CMK (cell line): ENCODE measurements around the gene HSDL2.

Experiments used
- DNase-seq: peaks from one replicate; pipeline ENCODE4 v3.0.0-alpha.2; 2010; ENCODE audit warnings: low read depth

Gene HSDL2

GRCh38 chr9:112446526-112446925, 66.6 kb downstream of the HSDL2 start:
- DNase-seq, result no peak

GRCh38 chr9:112447283-112447761, 67.4 kb downstream of the HSDL2 start:
- no peak for DNase-seq

- DNase-seq, result no peak
Measured at GRCh38 chr9:112462855-112463254, 82.9 kb downstream of the HSDL2 start.

GRCh38 chr9:112465352-112465751, 85.4 kb downstream of the HSDL2 start:
- no peak for DNase-seq

- no peak for DNase-seq
Measured at GRCh38 chr9:112472996-112473395, 93.1 kb downstream of the HSDL2 start.

- DNase-seq, result no peak
Measured at GRCh38 chr9:112473986-112474385, 94.1 kb downstream of the HSDL2 start.

- DNase-seq, result no peak
Measured at GRCh38 chr9:112475318-112475717, 95.4 kb downstream of the HSDL2 start.

- DNase-seq, result no peak
Measured at GRCh38 chr9:112477330-112477729, 97.4 kb downstream of the HSDL2 start.

- DNase-seq, result no peak
Measured at GRCh38 chr9:112479221-112479620, 99.3 kb downstream of the HSDL2 start.

GRCh38 chr9:112484607-112485006, 104.7 kb downstream of the HSDL2 start:
- DNase-seq, result no peak

- no peak for DNase-seq
Measured at GRCh38 chr9:112485574-112485973, 105.7 kb downstream of the HSDL2 start.

GRCh38 chr9:112486221-112487007, 106.5 kb downstream of the HSDL2 start, which contains the start of gene KIAA1958:
Gene KIAA1958 (plus strand): TSS chr9:112486827. CDS start chr9:112574081, 87,254 bp downstream.
- DNase-seq, result peak; percentile 64

GRCh38 chr9:112487008-112487798, 107.3 kb downstream of the HSDL2 start:
- no peak for DNase-seq

- no peak for DNase-seq
Measured at GRCh38 chr9:112487799-112488340, 108.0 kb downstream of the HSDL2 start.

- DNase-seq, result no peak
Measured at GRCh38 chr9:112489039-112489546, 109.2 kb downstream of the HSDL2 start.

- DNase-seq, result no peak
Measured at GRCh38 chr9:112489876-112490666, 110.2 kb downstream of the HSDL2 start.

- DNase-seq, result no peak
Measured at GRCh38 chr9:112493393-112494137, 113.7 kb downstream of the HSDL2 start.

GRCh38 chr9:112494153-112494552, 114.2 kb downstream of the HSDL2 start:
- DNase-seq, result no peak

GRCh38 chr9:112495614-112496013, 115.7 kb downstream of the HSDL2 start:
- no peak for DNase-seq

- DNase-seq, result no peak
Measured at GRCh38 chr9:112496074-112496722, 116.3 kb downstream of the HSDL2 start.
